ENCODE measurements around the gene SENP5. TPM values are rescaled to one million over a fixed set of nuclear protein-coding genes. Genes with fewer than 3 reads are reported as not detected.
"Not testable (repeated sequence)": the region's sequence is repeated elsewhere in the genome, so short reads cannot be mapped to it uniquely, and the experiment has no call there.

The SENP5 gene
- total RNA-seq, 1 donor from 2014 or later, result 45.3 TPM

DNA sequence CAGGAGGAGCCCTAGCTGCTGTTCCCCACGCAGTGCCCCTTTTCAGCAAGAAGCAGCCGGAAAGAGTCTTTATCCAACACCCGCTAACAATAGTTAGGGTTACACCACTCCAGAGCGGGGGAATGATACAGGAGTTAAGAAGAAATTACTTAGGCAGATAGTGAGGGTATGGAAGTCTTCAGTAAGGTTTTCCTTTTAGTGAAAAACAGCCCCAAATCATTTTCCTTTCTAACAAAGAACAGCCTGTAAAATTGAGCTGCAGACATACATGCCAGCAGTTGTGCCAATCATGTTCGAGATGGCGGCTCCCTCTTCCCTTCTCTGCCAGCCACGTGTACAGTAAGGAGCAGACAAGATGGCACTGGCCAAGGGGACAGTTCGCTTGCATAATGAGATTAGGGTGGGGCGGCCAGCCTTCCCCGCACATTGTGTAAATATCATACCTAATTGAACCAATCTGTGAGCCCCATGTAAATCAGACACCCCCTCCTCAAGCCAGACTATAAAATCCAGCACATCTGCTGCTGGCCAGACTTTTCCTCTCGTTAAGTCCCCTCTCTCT lies 18.5 kb upstream of the SENP5 start:
- Mint-ChIP-seq H3K27me3 (ENCODE audit: insufficient read depth) (peaks cover 2% of the 10 kb centered on the region), H3K36me3 (ENCODE audit: low read depth) (no peaks in the 10 kb centered on the region), H3K9me3 (no peaks in the 10 kb centered on the region), H3K4me3 (no peak overlapping the region), H3K27ac (no peak overlapping the region), H3K4me1 (ENCODE audit: low read depth) (no peaks in the 10 kb centered on the region)
- intact Hi-C loops (cut with micrococcal nuclease), result no loop called here
- DNase-seq (ENCODE audit: low spot score), result no peak

- intact Hi-C loops (cut with micrococcal nuclease); H3K27ac Mint-ChIP-seq; DNase-seq (ENCODE audit: low spot score); H3K36me3 Mint-ChIP-seq (ENCODE audit: low read depth); H3K4me3 Mint-ChIP-seq; H3K4me1 Mint-ChIP-seq (ENCODE audit: low read depth): not testable (repeated sequence)
- Mint-ChIP-seq H3K27me3 (ENCODE audit: insufficient read depth) (peaks cover 11% of the 10 kb centered on the region), H3K9me3 (peaks cover 12% of the 10 kb centered on the region)
These were observed 4.7 kb upstream of the SENP5 start for GRCh38 chr3:196863000-196863399.

DNA sequence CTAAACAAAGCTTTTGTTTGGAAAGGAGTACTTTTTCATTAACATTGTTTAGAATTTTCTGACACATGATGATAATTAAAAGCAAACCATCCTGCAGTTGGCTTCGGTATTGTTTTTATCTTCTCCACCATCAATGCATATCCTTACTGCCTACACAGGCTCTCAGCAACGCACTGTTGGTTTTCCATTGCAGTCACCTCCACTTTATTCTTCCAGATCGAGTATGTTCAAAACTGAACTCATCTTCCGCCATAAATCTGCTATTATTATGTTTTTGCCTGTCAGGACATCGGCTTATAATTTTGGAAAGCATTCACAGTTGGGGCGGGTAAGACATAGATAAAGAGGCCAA lies 589 bp upstream of the SENP5 start:
- Mint-ChIP-seq H3K9me3 (peaks cover 12% of the 10 kb centered on the region), H3K27ac (peak overlapping the region; percentile 96), H3K4me1 (ENCODE audit: low read depth) (peaks cover 12% of the 10 kb centered on the region), H3K36me3 (ENCODE audit: low read depth) (peaks cover 2% of the 10 kb centered on the region), H3K27me3 (ENCODE audit: insufficient read depth) (peaks cover 4% of the 10 kb centered on the region), H3K4me3 (peak overlapping the region; percentile 88)
- DNase-seq (ENCODE audit: low spot score), result no peak
- intact Hi-C loops (cut with micrococcal nuclease), result loop anchor here (1.0 to 5.0 kb wide), 7 partner anchors 75 to 688 kb away; partner anchors contain the start of genes BDH1, CEP19, FBXO45 and NCBP2

DNA sequence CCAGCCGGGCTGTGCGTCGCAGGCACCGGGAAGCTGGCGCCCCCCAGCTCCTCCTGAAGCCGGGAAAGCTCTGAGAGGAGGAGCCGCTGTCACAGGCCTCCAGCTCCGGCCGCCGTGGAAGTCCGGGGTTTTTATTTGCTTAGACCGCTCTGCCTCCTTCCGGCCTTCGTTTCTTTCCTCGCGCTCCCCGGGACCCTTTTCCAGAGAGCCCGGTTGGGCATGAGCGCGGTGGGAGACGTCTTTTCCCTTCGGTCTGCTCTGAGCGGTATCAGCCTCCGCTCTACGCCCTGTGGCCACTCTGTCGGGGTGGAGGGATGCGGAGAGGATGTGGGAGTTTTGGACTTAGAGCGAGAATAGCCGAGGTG lies 559 bp downstream of the SENP5 start:
- H3K27ac Mint-ChIP-seq, result peak overlapping the region; percentile 98
- peaks cover 4% of the 10 kb centered on the region for H3K27me3 Mint-ChIP-seq (ENCODE audit: insufficient read depth)
- peak; percentile 19 for DNase-seq (ENCODE audit: low spot score)
- peaks cover 12% of the 10 kb centered on the region for H3K4me1 Mint-ChIP-seq (ENCODE audit: low read depth)
- H3K4me3 Mint-ChIP-seq, result peak overlapping the region; percentile 100
- intact Hi-C loops (cut with micrococcal nuclease), result loop anchor here (5.0 kb wide), 1 partner anchor 301 kb away; the partner anchor contains the start of genes FBXO45 and WDR53
- peaks cover 2% of the 10 kb centered on the region for H3K36me3 Mint-ChIP-seq (ENCODE audit: low read depth)
- peaks cover 6% of the 10 kb centered on the region for H3K9me3 Mint-ChIP-seq

GRCh38 chr3:196872316-196872715 lies 4.6 kb downstream of the SENP5 start:
- no peak for DNase-seq (ENCODE audit: low spot score)
- H3K4me1 Mint-ChIP-seq (ENCODE audit: low read depth), result peaks cover 19% of the 10 kb centered on the region
- intact Hi-C loops (cut with micrococcal nuclease), result no loop called here
- no peak overlapping the region for H3K27ac Mint-ChIP-seq
- H3K27me3 Mint-ChIP-seq (ENCODE audit: insufficient read depth), result no peaks in the 10 kb centered on the region
- H3K36me3 Mint-ChIP-seq (ENCODE audit: low read depth), result peaks cover 6% of the 10 kb centered on the region
- no peaks in the 10 kb centered on the region for H3K9me3 Mint-ChIP-seq
- no peak overlapping the region for H3K4me3 Mint-ChIP-seq

DNA sequence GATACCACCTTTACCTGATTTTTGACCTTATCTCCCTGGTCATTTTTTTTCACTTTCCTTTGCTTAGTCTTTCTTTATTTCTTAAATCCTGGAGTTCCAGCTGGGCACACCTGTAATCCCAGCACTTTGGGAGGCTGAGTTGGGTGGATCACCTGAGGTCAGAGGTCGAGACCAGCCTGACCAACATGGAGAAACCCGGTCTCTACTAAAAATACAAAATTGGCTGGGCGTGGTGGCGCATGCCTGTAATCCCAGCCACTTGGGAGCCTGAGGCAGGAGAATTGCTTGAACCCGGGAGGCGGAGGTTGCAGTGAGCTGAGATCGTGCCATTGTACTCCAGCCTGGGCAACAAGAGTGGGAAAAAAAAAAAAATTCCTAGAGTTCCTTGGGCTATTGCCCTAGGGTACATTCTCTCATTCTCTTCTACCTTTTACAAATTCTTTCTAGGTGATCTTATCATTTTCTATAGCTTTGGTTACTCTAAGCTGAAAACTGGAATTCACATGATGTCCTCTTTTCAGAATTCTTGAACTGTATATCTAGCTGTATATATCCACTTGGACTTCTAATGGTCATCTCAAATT lies 6.9 kb downstream of the SENP5 start:
- H3K4me3 Mint-ChIP-seq; intact Hi-C loops (cut with micrococcal nuclease); H3K27ac Mint-ChIP-seq; H3K27me3 Mint-ChIP-seq (ENCODE audit: insufficient read depth); H3K9me3 Mint-ChIP-seq; H3K36me3 Mint-ChIP-seq (ENCODE audit: low read depth); DNase-seq (ENCODE audit: low spot score): not testable (repeated sequence)
- peaks cover 30% of the 10 kb centered on the region for H3K4me1 Mint-ChIP-seq (ENCODE audit: low read depth)

DNA sequence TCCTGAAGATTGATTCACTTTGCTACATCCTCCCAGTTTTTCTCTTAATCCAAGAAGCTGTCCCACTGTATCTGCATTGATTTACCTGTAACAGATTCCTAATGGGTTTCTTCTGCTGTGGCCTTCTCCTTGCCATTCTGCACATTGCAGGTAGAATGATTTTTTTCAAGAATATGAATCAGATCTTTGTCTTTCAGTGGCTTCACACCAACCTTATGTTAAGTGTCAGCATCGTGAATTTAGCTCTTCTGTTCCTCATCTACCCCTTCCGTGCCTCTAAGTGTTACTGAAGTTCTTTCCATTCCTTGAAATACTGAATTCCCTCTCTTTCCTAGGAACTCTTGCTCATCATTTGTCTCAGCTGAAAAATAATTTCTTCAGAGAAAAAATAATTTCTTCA lies 7.5 kb downstream of the SENP5 start:
- Mint-ChIP-seq H3K36me3 (ENCODE audit: low read depth) (peaks cover 9% of the 10 kb centered on the region), H3K4me3 (no peak overlapping the region), H3K9me3 (no peaks in the 10 kb centered on the region), H3K4me1 (ENCODE audit: low read depth) (peaks cover 31% of the 10 kb centered on the region), H3K27me3 (ENCODE audit: insufficient read depth) (no peaks in the 10 kb centered on the region), H3K27ac (no peak overlapping the region)
- no peak for DNase-seq (ENCODE audit: low spot score)
- intact Hi-C loops (cut with micrococcal nuclease), result no loop called here

DNA sequence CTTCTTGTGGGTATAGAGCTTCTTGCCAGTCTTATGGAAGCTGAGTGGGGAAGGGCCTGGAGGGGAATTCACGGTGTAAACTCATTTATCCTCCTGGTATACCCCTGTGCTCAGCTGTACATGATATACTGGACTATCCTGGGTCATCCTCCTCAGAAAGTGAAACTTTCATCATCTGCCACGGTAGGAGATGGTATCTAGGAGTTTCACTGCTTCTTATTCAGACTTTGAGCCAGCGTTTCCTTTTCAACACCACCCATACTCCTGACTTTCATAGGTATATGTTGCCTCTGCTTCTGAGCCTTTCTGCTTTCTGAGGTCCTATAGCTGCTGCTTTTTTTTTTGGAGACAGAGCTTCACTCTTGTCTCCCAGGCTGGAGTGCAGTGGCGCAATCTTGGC lies 15.6 kb downstream of the SENP5 start:
- Mint-ChIP-seq H3K4me1 (ENCODE audit: low read depth) (peaks cover 48% of the 10 kb centered on the region), H3K4me3 (no peak overlapping the region)
- intact Hi-C loops (cut with micrococcal nuclease), result no loop called here

GRCh38 chr3:196886144-196886543 lies 18.4 kb downstream of the SENP5 start:
- intact Hi-C loops (cut with micrococcal nuclease), result no loop called here
- Mint-ChIP-seq H3K27ac (peak overlapping the region; percentile 55), H3K36me3 (ENCODE audit: low read depth) (peaks cover 15% of the 10 kb centered on the region), H3K4me1 (ENCODE audit: low read depth) (peaks cover 40% of the 10 kb centered on the region), H3K9me3 (no peaks in the 10 kb centered on the region), H3K27me3 (ENCODE audit: insufficient read depth) (no peaks in the 10 kb centered on the region), H3K4me3 (no peak overlapping the region)
- no peak for DNase-seq (ENCODE audit: low spot score)

More for the DNA sequence above, 15.6 kb downstream of the SENP5 start:
- H3K27me3 Mint-ChIP-seq (ENCODE audit: insufficient read depth), result no peaks in the 10 kb centered on the region
- H3K9me3 Mint-ChIP-seq, result no peaks in the 10 kb centered on the region
- H3K36me3 Mint-ChIP-seq (ENCODE audit: low read depth), result peaks cover 14% of the 10 kb centered on the region
- peak overlapping the region; percentile 50 for H3K27ac Mint-ChIP-seq
- DNase-seq (ENCODE audit: low spot score), result no peak

DNA sequence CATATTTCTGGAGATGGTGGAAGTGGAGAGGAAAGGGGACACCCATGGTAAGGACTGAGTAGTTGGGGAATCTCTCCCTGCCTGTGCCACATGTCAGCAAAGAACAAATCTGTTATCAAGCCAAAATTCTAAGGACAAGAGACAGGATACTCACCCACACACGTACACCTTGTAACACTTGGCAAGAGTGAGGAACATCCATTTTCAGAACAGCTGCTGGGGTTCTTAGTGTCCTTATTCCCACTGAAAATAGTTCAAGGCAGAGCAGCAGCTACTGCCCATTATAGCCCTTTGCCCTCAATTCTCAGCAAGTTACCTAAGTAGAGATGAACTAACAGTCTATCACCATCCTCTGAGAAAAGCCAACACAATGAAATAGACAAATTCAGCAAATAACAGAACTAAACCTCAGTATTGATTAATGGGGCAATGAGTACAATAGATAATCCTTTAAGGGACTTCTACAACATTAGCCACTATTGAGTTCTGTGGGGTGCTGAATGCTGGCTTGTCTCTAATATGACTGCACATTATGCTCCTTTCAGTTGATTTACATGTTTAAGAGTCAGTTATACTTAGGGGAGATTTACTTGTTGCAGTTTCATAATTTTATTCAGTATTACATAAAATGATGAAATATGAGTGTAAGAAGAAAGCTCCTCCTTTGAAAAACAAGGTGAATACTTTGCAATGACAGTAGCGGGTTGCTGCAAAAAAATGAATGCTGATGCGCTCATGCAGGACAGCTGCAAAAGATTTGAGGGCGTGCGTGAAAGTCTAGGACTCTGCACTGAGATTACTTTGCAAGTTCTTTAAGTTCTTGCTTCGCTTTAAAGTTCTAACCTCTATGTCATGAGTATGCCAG lies 22.4 kb downstream of the SENP5 start:
- peaks cover 24% of the 10 kb centered on the region for H3K4me1 Mint-ChIP-seq (ENCODE audit: low read depth)
- H3K4me3 Mint-ChIP-seq, result no peak overlapping the region
- intact Hi-C loops (cut with micrococcal nuclease), result loop anchor here (10.0 kb wide), 1 partner anchor 55 kb away; no protein-coding TSS in a partner anchor
- H3K27ac Mint-ChIP-seq, result no peak overlapping the region
- peaks cover 14% of the 10 kb centered on the region for H3K36me3 Mint-ChIP-seq (ENCODE audit: low read depth)
- no peak for DNase-seq (ENCODE audit: low spot score)
- H3K27me3 Mint-ChIP-seq (ENCODE audit: insufficient read depth), result no peaks in the 10 kb centered on the region
- no peaks in the 10 kb centered on the region for H3K9me3 Mint-ChIP-seq

GRCh38 chr3:196894557-196895295 lies 27.0 kb downstream of the SENP5 start:
- intact Hi-C loops (cut with micrococcal nuclease), result loop anchor here (10.0 kb wide), 1 partner anchor 60 kb away; no protein-coding TSS in a partner anchor
- DNase-seq (ENCODE audit: low spot score), result no peak
- Mint-ChIP-seq H3K9me3 (no peaks in the 10 kb centered on the region), H3K4me3 (no peak overlapping the region), H3K36me3 (ENCODE audit: low read depth) (peaks cover 15% of the 10 kb centered on the region), H3K27me3 (ENCODE audit: insufficient read depth) (no peaks in the 10 kb centered on the region), H3K4me1 (ENCODE audit: low read depth) (peaks cover 5% of the 10 kb centered on the region), H3K27ac (no peak overlapping the region)

DNA sequence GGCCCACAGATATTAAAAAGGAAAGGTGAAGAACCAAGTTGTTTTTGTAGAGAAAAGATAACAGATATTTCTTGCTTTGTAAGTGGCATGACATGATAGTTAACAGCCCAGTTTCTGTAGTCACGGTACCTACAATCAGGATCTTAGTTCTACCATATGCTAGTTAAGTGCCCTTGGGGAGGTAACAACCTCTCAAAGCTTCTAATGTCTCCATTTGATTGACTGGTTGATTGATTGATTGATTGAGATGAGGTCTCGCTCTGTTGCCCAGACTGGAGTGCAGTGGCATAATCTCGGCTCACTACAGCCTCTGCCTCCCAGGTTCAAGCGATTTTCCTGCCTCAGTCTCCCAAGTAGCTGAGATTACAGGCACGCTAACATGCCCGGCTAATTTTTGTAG lies 28.5 kb downstream of the SENP5 start:
- no peak for DNase-seq (ENCODE audit: low spot score)
- Mint-ChIP-seq H3K9me3 (no peaks in the 10 kb centered on the region), H3K36me3 (ENCODE audit: low read depth) (peaks cover 22% of the 10 kb centered on the region), H3K4me3 (no peak overlapping the region), H3K27me3 (ENCODE audit: insufficient read depth) (no peaks in the 10 kb centered on the region), H3K27ac (no peak overlapping the region), H3K4me1 (ENCODE audit: low read depth) (peaks cover 2% of the 10 kb centered on the region)
- intact Hi-C loops (cut with micrococcal nuclease), result loop anchor here (10.0 kb wide), 1 partner anchor 61 kb away; no protein-coding TSS in a partner anchor
